Fibroblast of lung (primary cell): ENCODE results near the gene MAP1LC3B2. TPM values are rescaled to one million over a fixed set of nuclear protein-coding genes. Genes with fewer than 3 reads are reported as not detected.

Experiments used
- DNase-seq, 2 donors: peaks; one replicate each; pipeline versions ENCODE4 v3.0.0 to v3.0.0-alpha.2; 2010; ENCODE audit warnings: low read depth in 2 of 2
- H2AFZ ChIP-seq: 2 replicates; pipeline ENCODE4 v1.5.1; 2012; ENCODE audit warnings: low read length, control low read depth, inconsistent platforms
- H3K27ac ChIP-seq: 2 replicates; pipeline ENCODE4 v1.5.1; 2011; ENCODE audit warnings: low read length, control low read depth; ENCODE audit not compliant: insufficient read depth
- H3K27me3 ChIP-seq: 2 replicates; pipeline ENCODE4 v1.5.1; 2011; ENCODE audit warnings: mild to moderate bottlenecking, low read length; ENCODE audit not compliant: control insufficient read depth, insufficient read depth
- H3K36me3 ChIP-seq: 2 replicates; pipeline ENCODE4 v1.5.1; 2011; ENCODE audit warnings: low read length; ENCODE audit not compliant: control insufficient read depth, insufficient read depth
- H3K4me1 ChIP-seq: 2 replicates; pipeline ENCODE4 v1.5.1; 2011; ENCODE audit warnings: low read length; ENCODE audit not compliant: control insufficient read depth, insufficient read depth; ENCODE audit errors: extremely low read depth
- H3K4me2 ChIP-seq: 2 replicates; pipeline ENCODE4 v1.5.1; 2011; ENCODE audit warnings: low read length, control low read depth; ENCODE audit not compliant: insufficient read depth; ENCODE audit errors: extremely low read depth
- H3K4me3 ChIP-seq, 4 experiments: fragments of 200-600 bp in 1 of 4; sonication (generic) in 1 of 4; replicated peaks in 1 of 4; 2 replicates each; pipeline ENCODE4 v1.5.1; 2011 to 2016; ENCODE audit warnings: low read length in 4 of 4, low read depth in 3 of 4, mild to moderate bottlenecking in 3 of 4, control low read depth in 2 of 4, inconsistent platforms in 1 of 4, mixed read lengths in 1 of 4; ENCODE audit not compliant: insufficient read depth in 1 of 4; ENCODE audit errors: control extremely low read depth in 1 of 4
- H3K79me2 ChIP-seq: 2 replicates; pipeline ENCODE4 v1.5.1; 2012; ENCODE audit warnings: mild to moderate bottlenecking, low read length, inconsistent platforms; ENCODE audit not compliant: control insufficient read depth, insufficient read depth
- H3K9ac ChIP-seq: 2 replicates; pipeline ENCODE4 v1.5.1; 2011; ENCODE audit warnings: mild to moderate bottlenecking, low read length, control low read depth; ENCODE audit not compliant: insufficient read depth
- H3K9me3 ChIP-seq: 2 replicates; pipeline ENCODE4 v1.5.1; 2012; ENCODE audit warnings: low read depth, low read length; ENCODE audit not compliant: control insufficient read depth, insufficient read depth
- H4K20me1 ChIP-seq: 2 replicates; pipeline ENCODE4 v1.5.1; 2011; ENCODE audit warnings: low read length; ENCODE audit not compliant: control insufficient read depth, insufficient read depth; ENCODE audit errors: extremely low read depth
- EZH2 ChIP-seq: IDR thresholded peaks from 2 replicates; pipeline ENCODE4 v1.5.1; 2012; ENCODE audit warnings: low read length, control low read depth, mild to moderate bottlenecking; ENCODE audit errors: missing control alignments
- polyA plus RNA-seq, 2 donors: library from polyadenylated mRNA; depleted of rRNA in 1 of 2; stranded (reverse) in 1 of 2; unstranded in 1 of 2; fragments of >200 nt; gene quantifications; 2 replicates each; pipeline ENCODE4 v1.2.1, GENCODE V29; 2011 to 2012; ENCODE audit warnings: missing spikeins in 1 of 2
- total RNA-seq: library from RNA; depleted of rRNA; stranded (reverse); fragments of >200 nt; gene quantifications from 2 replicates; pipeline ENCODE4 v1.2.1, GENCODE V29; 2014
- TF ChIP-seq, protein P1 (sequence below), 2 donors: IDR thresholded peaks in 1 of 2; conservative IDR thresholded peaks in 1 of 2; 1 replicate in 1 of 2; 2 replicates in 1 of 2; pipeline ENCODE4 v1.5.1; 2011 to 2012; ENCODE audit warnings: low read length in 2 of 2, control low read depth in 1 of 2, inconsistent platforms in 1 of 2, low read depth in 1 of 2, mild to moderate bottlenecking in 1 of 2

The MAP1LC3B2 gene
- total and polyA plus RNA-seq, 2 donors (not counting 1 experiment from before 2014, with no cell fraction given) = 1.2 TPM

DNA sequence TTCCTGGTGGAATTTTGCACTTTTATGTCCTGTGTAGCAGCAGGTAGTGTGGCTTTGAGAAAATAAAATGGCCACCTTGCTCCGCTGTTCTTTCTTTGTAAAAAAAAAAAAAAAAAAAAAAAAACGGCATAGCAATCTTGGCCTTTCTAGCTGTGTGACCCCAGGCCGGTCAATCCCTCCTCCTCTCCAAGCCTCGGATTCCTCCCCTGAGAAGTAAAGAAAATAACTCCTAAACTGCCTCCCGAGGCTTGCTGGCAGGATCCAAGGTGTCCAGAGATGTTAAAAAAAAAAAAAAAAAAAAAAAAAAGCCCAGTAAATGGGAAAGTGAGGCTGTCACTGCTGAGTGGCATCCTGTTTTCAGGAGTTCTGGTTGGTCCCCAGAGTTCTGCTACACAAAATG, 23.9 kb upstream of the MAP1LC3B2 start:
- Histone ChIP-seq H3K36me3 (no peaks in the 10 kb centered on the region), H3K9ac (no peak overlapping the region), H3K4me3 (no peak overlapping the region), H3K9me3 (no peaks in the 10 kb centered on the region), H3K4me2 (no peak overlapping the region), H4K20me1 (no peaks in the 10 kb centered on the region), H3K4me1 (peaks cover 2% of the 10 kb centered on the region), H3K79me2 (no peaks in the 10 kb centered on the region), H3K27ac (no peak overlapping the region), H2AFZ (no peak overlapping the region), H3K27me3 (no peaks in the 10 kb centered on the region)
- no peak for TF ChIP-seq EZH2
- TF ChIP-seq, protein P1, sequence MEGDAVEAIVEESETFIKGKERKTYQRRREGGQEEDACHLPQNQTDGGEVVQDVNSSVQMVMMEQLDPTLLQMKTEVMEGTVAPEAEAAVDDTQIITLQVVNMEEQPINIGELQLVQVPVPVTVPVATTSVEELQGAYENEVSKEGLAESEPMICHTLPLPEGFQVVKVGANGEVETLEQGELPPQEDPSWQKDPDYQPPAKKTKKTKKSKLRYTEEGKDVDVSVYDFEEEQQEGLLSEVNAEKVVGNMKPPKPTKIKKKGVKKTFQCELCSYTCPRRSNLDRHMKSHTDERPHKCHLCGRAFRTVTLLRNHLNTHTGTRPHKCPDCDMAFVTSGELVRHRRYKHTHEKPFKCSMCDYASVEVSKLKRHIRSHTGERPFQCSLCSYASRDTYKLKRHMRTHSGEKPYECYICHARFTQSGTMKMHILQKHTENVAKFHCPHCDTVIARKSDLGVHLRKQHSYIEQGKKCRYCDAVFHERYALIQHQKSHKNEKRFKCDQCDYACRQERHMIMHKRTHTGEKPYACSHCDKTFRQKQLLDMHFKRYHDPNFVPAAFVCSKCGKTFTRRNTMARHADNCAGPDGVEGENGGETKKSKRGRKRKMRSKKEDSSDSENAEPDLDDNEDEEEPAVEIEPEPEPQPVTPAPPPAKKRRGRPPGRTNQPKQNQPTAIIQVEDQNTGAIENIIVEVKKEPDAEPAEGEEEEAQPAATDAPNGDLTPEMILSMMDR (conservative IDR thresholded peaks at IDR 0.05 in 1 of 2, IDR thresholded peaks at IDR 0.05 in 1 of 2; ENCODE audit: low read depth in 1 of 2, low read length in 2 of 2) = no peak
- no peak for DNase-seq

DNA sequence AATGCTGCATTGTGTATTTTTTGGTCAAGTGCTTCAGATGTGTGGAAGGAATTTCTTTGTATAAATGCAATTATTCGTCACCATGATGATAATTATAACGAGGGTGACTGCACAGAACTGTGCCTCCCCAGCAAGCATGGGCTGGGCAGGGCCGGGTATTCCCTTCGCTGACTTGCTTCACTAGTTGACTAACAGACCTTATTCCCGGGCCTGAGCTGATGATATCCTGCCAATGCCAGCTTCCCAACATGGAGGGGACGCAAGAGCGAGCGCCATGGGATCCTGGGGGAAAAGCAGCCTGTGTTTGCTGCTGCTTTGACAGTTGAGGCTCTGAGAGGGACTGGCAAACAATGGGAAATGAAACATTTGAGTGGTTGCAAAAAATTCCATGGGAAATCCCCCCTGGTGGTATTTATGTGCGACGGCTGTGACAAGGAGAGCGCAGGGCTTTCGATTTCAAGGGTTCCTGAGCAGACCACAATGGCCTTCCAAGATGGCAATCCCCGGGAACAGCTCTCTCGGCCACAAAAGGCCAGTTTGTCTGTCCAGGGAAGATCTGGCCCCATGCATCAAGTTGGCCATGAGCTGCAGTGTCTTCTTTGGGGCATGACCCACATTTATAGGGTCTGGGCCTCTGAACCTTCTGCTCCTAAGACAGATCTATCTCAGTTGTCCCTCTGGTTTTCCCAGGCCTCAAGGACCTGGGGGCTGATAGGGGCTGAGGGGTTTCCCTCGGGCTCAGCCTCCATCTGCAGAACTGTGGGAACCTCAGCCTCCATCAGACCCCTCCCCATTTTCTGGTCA, 21.9 kb upstream of the MAP1LC3B2 start:
- H3K4me2 ChIP-seq = no peak overlapping the region
- no peaks in the 10 kb centered on the region for H3K79me2 ChIP-seq
- H3K4me3 ChIP-seq = no peak overlapping the region
- TF ChIP-seq EZH2 = no peak
- TF ChIP-seq, protein P1 (conservative IDR thresholded peaks at IDR 0.05 in 1 of 2, IDR thresholded peaks at IDR 0.05 in 1 of 2; ENCODE audit: low read depth in 1 of 2, low read length in 2 of 2) = no peak
- peaks cover 2% of the 10 kb centered on the region for H3K4me1 ChIP-seq
- no peak for DNase-seq
- H2AFZ ChIP-seq = no peak overlapping the region
- H3K27ac ChIP-seq = no peak overlapping the region
- no peaks in the 10 kb centered on the region for H3K36me3 ChIP-seq
- H4K20me1 ChIP-seq = no peaks in the 10 kb centered on the region
- no peaks in the 10 kb centered on the region for H3K27me3 ChIP-seq
- H3K9me3 ChIP-seq = no peaks in the 10 kb centered on the region
- no peak overlapping the region for H3K9ac ChIP-seq

DNA sequence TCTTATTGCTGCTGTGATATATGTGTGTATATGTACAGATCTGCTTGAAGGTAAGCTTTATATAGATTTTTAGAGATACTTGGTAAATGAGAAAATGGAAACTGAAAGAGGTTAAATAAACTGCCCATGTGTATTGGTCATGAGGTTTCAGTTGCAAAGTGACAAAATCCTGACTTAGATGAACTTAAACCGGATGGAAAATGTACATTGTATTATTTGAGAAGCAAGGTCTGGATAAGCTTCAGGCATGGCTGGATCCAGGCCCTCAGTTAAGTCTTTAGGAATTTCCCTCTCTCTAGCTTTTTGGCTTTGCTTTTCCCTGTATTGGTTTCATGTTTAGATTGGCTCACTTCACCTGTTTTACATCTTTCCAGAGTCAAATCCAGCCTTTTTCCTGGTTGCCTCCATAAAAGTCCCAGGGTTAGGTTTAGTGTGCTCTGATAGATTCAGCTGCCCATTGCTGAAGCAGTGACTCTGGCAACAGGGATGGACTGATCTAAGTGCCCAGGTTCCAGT, 21.0 kb upstream of the MAP1LC3B2 start:
- no peak for DNase-seq
- H3K27me3 ChIP-seq = no peaks in the 10 kb centered on the region
- H3K36me3 ChIP-seq = no peaks in the 10 kb centered on the region
- no peak overlapping the region for H2AFZ ChIP-seq
- TF ChIP-seq, protein P1 (conservative IDR thresholded peaks at IDR 0.05 in 1 of 2, IDR thresholded peaks at IDR 0.05 in 1 of 2; ENCODE audit: low read depth in 1 of 2, low read length in 2 of 2) = no peak
- no peaks in the 10 kb centered on the region for H3K79me2 ChIP-seq
- no peak overlapping the region for H3K27ac ChIP-seq
- peaks cover 2% of the 10 kb centered on the region for H3K4me1 ChIP-seq
- no peaks in the 10 kb centered on the region for H3K9me3 ChIP-seq
- no peak overlapping the region for H3K9ac ChIP-seq
- no peak overlapping the region for H3K4me2 ChIP-seq
- no peak overlapping the region for H3K4me3 ChIP-seq
- H4K20me1 ChIP-seq = no peaks in the 10 kb centered on the region
